ENCODE results near the gene RAB37.

RAB37 gene

GRCh38 chr17:74728702-74729075 is 8.4 kb upstream of the RAB37 start:
- DNase-seq: no peak

GRCh38 chr17:74729368-74729767 is 7.7 kb upstream of the RAB37 start:
- DNase-seq: no peak

DNA sequence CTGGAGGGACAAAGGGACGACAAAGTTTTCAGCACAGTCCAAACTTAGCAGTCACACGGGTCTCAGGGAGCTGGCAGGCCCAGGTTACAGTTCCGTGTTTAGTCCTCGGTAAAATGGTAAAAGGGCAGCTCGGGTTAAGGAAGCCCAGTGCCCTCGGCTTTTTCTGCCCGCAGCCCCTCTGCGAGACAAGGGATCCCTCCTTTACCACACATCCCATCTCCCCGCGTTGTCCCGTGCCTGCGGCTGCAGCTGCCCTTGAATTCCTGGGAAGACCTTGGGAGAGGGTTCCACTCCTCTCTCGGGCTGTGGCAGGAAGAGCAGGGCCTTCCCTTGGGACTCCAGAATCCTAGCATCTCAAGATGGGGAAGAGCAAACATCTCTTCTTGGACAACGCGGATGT is 7.2 kb upstream of the RAB37 start:
- no peak for DNase-seq

DNA sequence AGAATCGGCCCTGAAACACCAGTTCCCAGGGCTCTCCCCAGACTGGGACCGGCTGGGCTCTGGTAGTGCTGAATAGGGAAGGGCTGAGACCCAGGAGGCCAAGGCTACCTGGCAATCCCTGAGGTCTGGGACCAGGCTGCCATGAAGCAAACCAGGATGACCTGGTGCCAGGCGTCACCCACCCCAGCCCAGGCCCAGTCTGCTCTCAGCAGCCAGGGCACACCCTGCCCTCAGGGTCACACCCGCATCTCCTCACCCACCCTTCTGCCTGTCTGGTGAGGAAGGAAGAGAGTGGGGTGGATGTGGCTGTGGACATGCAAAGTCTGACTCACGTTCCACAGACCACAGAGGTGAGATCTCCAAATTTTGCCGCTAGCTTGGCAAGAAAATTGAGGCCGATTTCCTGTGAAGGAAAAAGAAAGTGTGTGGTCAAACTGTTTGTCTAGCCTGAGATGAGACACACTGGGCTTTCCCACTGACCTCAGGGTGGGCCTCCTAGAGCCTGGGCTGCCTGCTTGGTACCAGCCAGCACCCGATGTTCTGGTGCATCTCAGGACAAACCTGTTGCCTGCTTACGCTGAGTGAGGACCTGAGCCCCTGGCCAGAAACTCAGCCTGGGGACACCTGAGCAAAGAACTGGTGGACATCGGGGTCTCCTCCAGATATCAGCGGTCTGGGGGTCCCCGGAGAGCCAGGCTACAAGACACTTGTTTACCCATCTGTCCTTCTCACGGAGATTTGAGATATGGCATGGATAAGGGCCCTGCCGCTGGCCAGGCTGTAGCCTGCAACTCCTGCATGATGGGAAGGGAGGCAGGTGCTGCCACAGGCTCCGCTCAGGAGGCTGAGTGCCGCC is 6.3 kb upstream of the RAB37 start:
- DNase-seq: peak; percentile 66

- no peak for DNase-seq
Observed at GRCh38 chr17:74731347-74731605, 5.8 kb upstream of the RAB37 start.

DNA sequence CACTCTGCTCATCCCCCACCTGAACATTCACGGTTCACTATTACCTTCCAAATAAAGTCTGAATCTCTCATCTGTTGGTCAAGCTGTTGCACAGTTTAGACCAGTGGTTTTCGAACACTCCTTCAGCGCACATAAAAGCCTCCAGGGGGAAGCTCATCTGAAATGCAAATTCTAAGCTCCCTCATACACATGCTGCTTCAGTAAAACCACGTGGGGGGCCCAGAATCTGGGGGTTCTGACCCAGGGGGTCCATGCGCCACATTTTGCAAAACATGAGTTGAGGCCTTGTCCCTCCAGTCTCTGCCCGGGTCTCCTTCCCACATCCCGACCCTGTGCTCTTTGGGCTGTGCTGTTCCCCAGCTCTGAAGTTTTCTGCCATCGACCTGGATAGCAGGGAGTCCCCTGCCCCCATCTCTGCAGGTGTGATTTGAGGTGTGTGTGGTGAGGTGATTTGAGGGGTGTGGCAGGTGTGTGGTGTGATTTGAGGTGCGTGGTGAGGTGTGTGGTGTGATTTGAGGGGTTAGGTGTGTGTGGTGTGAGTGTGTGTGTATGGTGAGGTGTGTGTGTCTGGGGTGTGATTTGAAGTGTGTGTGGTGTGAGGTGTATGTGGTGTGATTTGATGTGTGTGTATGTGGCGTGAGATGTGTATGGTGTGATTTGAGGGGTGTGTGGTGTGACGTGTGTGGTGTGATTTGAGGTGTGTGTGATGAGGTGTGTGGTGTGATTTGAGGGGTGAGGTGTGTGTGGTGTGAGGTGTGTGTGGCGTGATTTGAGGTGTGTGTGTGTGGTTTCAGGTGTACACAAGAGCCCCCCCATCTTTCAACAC is 4.8 kb upstream of the RAB37 start:
- DNase-seq: no peak

DNA sequence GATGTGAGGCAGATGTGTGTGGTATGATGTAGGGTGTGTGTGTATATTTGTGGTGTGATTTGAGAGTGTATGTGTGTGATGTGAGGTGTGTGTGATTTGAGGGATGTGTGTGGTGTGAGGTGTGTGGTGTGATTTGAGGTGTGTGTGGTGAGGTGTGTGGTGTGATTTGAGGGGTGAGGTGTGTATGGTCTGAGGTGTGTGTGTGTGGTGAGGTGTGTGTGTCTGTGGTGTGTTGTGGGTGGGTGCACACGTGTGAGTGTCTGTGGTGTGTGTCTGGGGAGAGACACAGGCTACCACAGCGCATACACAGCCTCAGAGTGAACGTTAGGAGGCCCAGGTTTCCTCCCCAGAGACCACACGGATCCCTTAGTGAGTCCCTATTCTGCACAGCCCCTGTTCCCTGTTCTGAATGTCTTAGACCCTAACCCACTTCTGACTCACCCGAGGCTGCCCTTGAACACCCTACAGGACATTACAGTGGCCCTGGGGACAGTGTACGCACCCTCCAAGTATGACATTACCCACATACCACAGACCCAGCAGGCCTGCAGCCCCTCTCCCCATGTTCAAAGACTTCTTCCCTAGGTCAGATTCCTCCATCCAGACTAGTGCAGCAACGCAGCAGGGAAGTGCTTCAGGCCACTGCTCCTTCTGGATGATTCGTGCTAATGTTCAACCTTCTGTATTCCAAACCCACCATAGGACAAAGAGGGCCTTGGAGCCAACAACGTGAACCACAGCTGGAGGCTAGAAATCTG is 3.5 kb upstream of the RAB37 start:
- no peak for DNase-seq

GRCh38 chr17:74734256-74734655 is 2.8 kb upstream of the RAB37 start:
- no peak for DNase-seq

GRCh38 chr17:74737299-74738050 is 419 bp downstream of the RAB37 start:
- DNase-seq: peak; percentile 33

- peak; percentile 79 for DNase-seq
Observed at GRCh38 chr17:74738051-74738996, 1.3 kb downstream of the RAB37 start.

DNA sequence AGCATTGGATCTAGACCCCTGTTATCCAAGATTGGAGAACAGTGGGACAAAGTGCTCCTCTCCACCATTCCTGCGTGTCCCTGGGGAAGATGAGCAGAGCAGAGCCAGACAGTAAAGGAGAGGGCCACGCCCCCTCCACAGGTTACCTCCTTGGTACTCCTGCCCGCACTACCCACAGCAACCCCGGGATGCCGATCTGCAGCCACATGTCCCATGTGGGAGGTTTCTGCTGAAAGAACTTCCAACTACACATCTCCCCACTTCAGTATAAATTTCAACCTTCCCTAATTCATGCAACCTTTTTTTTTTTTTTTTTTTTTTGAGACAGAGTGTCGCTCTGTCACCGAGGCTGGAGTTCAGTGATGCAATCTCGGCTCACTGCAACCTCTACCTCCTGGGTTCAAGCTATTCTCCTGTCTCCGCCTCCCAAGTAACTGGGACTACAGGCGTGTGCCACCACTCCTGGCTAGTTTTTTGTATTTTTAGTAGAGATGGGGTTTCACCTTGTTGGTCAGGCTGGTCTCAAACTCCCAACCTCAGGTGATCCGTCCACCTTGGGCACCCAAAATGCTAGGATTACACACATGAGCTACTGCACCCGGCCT is 2.3 kb downstream of the RAB37 start:
- no peak for DNase-seq

GRCh38 chr17:74740173-74740572 is 3.1 kb downstream of the RAB37 start:
- DNase-seq: no peak

- no peak for DNase-seq
Observed at GRCh38 chr17:74740641-74741387, 3.8 kb downstream of the RAB37 start.

- DNase-seq: peak; percentile 49
Observed at GRCh38 chr17:74742153-74742515, 5.1 kb downstream of the RAB37 start.

- DNase-seq: no peak
Observed at GRCh38 chr17:74742978-74743545, 6.0 kb downstream of the RAB37 start.

DNA sequence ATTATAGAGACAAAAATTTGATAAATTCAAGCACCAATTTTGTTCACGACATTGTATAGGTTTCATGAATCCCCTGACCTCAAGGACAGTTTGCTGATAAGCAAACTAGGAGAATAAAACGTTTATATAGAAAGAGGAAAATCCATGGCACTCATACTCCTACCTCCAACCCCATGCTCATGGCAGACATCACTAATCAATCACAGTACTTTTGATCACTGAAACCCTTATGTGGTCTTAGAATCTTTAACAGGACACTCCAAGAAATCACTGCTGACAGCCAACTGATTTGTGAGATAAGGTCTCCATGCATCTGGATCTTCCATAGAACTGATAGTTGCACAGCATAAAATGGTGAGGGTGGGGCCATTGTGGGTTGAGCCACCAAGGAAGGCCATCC is 6.7 kb downstream of the RAB37 start:
- no peak for DNase-seq

DNA sequence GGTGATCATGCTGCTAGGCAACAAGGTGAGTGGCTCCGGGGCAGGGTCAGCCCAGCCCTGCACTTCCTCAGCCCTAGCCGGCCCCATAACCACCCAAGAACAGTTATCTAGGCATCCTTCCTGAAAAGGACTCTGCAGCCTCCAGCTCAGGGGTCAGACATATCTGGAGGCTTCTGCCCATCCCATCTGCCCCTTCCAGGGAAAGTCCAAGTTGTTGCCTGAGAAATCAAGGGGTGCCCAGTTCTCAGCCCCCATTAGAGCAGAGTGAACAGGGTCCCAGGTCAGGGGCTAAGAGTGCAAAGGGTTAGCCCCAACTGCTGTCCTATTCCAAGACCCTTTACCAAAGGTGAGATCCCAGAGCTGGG is 7.3 kb downstream of the RAB37 start:
- no peak for DNase-seq

GRCh38 chr17:74744714-74745547 is 7.9 kb downstream of the RAB37 start:
- peak; percentile 78 for DNase-seq

- DNase-seq: no peak
Observed at GRCh38 chr17:74745548-74746177, 8.6 kb downstream of the RAB37 start.

Measured in central memory CD4-positive, alpha-beta T cell (primary cell).